ENCODE data around the gene FILIP1L. TPM values are rescaled to one million over a fixed set of nuclear protein-coding genes. Genes with fewer than 3 reads are reported as not detected.

The FILIP1L gene
- total and polyA plus RNA-seq, 4 donors = 4.8 to 18.7 (median 6.7) TPM

DNA sequence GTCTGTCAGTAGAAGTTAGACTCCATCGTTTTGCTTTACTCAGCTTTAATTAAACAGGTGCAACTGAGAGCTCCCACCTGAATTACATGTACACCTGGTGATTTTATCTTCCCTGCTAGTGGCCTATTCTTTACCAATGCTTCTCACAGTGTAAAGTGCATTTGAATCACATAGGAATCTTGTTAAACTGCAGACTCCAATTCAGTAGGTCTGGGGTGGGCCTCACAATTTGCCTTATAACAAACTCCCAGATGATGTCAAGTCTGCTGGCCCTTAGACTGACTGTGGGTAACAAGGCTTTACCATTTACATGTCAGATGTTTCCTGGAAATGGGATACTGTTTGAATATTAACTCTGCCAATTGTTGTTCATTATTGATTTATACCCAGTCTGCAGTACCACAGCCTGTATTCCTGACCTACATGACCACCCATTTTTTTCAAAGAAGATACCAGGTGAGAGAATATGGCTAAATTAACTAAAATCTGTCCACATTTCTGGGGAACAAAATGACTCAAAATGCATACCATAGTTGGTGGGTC, 259.5 kb downstream of the FILIP1L start:
- Histone ChIP-seq H3K27me3 (ENCODE audit: control insufficient read depth, insufficient read depth, low read length) (no peaks in the 10 kb centered on the region), H3K27ac (ENCODE audit: low read depth, low read length) (no peak overlapping the region), H3K4me3 (ENCODE audit: low read depth, low read length) (no peak overlapping the region), H3K36me3 (ENCODE audit: control insufficient read depth, insufficient read depth, low read length) (no peaks in the 10 kb centered on the region), H3K9me3 (ENCODE audit: control insufficient read depth, insufficient read depth, low read length) (no peaks in the 10 kb centered on the region), H3K4me1 (ENCODE audit: control insufficient read depth, insufficient read depth, low read length) (no peaks in the 10 kb centered on the region)
- WGBS (ENCODE audit: insufficient coverage) = no CpG with 5 or more reads among the region's 1 CpG
- no peak for DNase-seq (ENCODE audit: low read depth in 4 of 6, low spot score in 6 of 6)

DNA sequence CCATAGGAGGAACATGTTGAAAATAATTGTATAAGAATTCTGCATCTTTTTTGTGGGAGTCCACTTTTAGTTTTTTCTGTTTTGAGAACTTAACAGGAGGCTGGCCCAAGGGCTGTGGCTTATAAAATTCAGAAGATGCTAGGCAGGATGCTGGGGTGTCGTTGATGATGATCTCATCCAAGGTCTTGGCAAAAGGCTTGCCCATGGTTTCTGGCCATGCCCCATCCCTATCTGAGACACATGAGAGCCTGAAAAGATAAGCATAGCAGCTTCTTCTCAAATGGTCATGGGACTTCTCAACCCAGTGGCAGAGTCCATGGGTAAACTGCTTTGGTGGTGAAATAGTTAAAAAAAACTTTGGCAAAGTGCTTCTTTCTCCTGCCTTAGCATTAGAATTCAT, 261.4 kb downstream of the FILIP1L start:
- DNase-seq (ENCODE audit: low read depth in 4 of 6, low spot score in 6 of 6) = no peak
- 100% methylated on average over 1 of the region's 1 CpG for WGBS (ENCODE audit: insufficient coverage)
- no peaks in the 10 kb centered on the region for H3K4me1 ChIP-seq (ENCODE audit: control insufficient read depth, insufficient read depth, low read length)
- H3K27me3 ChIP-seq (ENCODE audit: control insufficient read depth, insufficient read depth, low read length) = no peaks in the 10 kb centered on the region
- H3K27ac ChIP-seq (ENCODE audit: low read depth, low read length) = no peak overlapping the region
- H3K9me3 ChIP-seq (ENCODE audit: control insufficient read depth, insufficient read depth, low read length) = no peaks in the 10 kb centered on the region
- H3K4me3 ChIP-seq (ENCODE audit: low read depth, low read length) = no peak overlapping the region
- no peaks in the 10 kb centered on the region for H3K36me3 ChIP-seq (ENCODE audit: control insufficient read depth, insufficient read depth, low read length)

DNA sequence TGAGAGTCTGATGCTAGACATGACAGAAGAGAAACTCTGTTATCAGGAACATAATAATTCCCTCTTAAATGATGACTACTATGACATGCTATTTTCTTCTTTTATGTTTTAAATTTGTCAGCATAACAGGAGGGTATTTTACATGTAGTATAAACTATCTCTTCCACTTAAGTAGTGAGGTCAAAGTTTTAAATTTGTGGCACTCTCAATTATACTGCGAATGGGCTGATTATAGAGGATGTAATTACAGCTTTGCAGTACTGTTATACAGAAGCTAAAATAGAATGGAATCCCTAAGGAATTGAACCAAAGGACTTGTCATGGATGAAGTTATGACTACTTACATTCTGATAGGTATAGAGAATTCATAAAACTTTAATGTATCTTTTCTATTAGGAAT, 262.3 kb downstream of the FILIP1L start:
- no CpG with 5 or more reads among the region's 1 CpG for whole genome bisulfite sequencing (ENCODE audit: insufficient coverage)
- Histone ChIP-seq H3K36me3 (ENCODE audit: control insufficient read depth, insufficient read depth, low read length) (no peaks in the 10 kb centered on the region), H3K4me1 (ENCODE audit: control insufficient read depth, insufficient read depth, low read length) (no peaks in the 10 kb centered on the region)

DNA sequence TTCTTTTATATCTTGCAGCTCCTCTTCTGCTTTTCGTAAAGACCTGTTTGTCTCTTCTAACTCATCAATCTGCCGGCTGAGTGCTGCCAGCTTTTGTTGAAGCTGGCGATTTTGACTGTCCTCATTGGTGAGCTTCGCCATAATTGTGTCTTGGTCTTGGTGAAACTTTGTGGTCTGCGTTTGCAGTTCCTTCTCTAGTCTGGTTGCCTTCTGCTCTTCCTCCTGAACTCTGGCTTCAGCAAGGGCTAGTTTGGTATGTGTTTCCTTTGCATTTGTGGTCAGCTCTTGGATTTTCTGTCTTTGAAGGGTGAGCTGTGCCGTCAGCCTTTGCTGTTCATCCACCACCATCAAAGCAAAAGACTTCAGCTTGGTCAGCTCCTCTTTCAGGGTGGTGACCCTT, 263.7 kb downstream of the FILIP1L start:
- Histone ChIP-seq H3K27ac (ENCODE audit: low read depth, low read length) (no peak overlapping the region), H3K36me3 (ENCODE audit: control insufficient read depth, insufficient read depth, low read length) (no peaks in the 10 kb centered on the region), H3K27me3 (ENCODE audit: control insufficient read depth, insufficient read depth, low read length) (no peaks in the 10 kb centered on the region), H3K4me1 (ENCODE audit: control insufficient read depth, insufficient read depth, low read length) (no peaks in the 10 kb centered on the region), H3K9me3 (ENCODE audit: control insufficient read depth, insufficient read depth, low read length) (no peaks in the 10 kb centered on the region), H3K4me3 (ENCODE audit: low read depth, low read length) (no peak overlapping the region)
- no peak for DNase-seq (ENCODE audit: low read depth in 4 of 6, low spot score in 6 of 6)
- 75% methylated on average over 4 of the region's 6 CpGs for WGBS (ENCODE audit: insufficient coverage)

More for the DNA sequence above, 262.3 kb downstream of the FILIP1L start:
- no peaks in the 10 kb centered on the region for H3K27me3 ChIP-seq (ENCODE audit: control insufficient read depth, insufficient read depth, low read length)
- no peaks in the 10 kb centered on the region for H3K9me3 ChIP-seq (ENCODE audit: control insufficient read depth, insufficient read depth, low read length)
- no peak overlapping the region for H3K27ac ChIP-seq (ENCODE audit: low read depth, low read length)
- no peak for DNase-seq (ENCODE audit: low read depth in 4 of 6, low spot score in 6 of 6)
- H3K4me3 ChIP-seq (ENCODE audit: low read depth, low read length) = no peak overlapping the region

DNA sequence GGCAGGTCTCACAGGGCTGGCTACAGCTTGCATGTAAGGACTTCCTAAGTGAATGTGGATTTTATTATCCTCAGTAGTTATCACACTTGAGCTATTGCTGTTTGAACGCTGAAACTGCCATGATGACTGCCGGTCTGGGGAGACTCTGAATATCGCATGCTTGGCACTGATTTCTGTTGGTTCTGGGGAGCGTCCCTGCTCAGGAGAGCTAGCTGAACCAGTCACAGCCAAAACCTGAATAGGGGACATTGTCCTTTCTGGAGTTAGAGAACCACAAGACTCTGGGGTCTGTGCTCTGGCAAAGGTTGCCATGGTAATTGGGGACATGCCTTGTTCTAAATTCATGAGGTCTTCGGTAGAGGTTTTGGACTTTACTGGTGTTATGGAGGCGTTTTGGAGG, 265.9 kb downstream of the FILIP1L start:
- H3K27me3 ChIP-seq (ENCODE audit: control insufficient read depth, insufficient read depth, low read length) = no peaks in the 10 kb centered on the region
- DNase-seq (ENCODE audit: low read depth in 4 of 6, low spot score in 6 of 6) = no peak
- no peak overlapping the region for H3K27ac ChIP-seq (ENCODE audit: low read depth, low read length)
- H3K4me1 ChIP-seq (ENCODE audit: control insufficient read depth, insufficient read depth, low read length) = no peaks in the 10 kb centered on the region
- whole genome bisulfite sequencing (ENCODE audit: insufficient coverage) = 59% methylated on average over 6 of the region's 6 CpGs
- H3K36me3 ChIP-seq (ENCODE audit: control insufficient read depth, insufficient read depth, low read length) = no peaks in the 10 kb centered on the region
- no peaks in the 10 kb centered on the region for H3K9me3 ChIP-seq (ENCODE audit: control insufficient read depth, insufficient read depth, low read length)
- H3K4me3 ChIP-seq (ENCODE audit: low read depth, low read length) = no peak overlapping the region

DNA sequence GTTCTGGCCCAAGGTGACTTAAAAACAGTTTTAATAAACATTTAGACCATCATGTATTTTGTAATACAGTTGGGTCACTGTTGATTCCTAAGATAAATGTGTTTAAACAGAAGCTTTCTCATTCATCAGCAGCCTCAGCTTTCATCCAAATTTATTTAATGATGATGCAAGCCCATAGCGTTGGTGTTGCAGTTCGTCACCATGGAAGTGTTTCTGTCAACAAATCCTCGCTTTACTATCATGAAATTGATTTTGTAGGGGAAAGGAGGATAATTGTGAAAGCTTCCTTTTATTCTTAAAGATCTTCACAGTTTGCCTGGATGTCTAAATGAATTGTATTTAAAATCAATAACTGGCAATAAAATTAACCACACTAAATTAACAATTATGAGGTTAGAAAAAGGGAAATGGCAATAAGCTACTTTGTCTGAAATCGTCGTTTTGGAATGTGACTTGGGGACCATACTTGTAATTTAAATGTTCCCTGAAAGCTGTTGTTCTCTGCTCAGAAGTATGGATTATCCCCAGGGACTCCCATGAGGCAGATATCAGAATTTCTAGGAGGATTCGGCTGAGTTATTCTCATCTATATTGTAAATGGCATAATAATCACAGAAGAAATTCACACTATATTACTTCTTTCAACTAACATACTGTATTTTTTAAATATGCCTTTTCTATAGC, 267.7 kb downstream of the FILIP1L start:
- H3K27me3 ChIP-seq (ENCODE audit: control insufficient read depth, insufficient read depth, low read length) = no peaks in the 10 kb centered on the region
- WGBS (ENCODE audit: insufficient coverage) = no CpG with 5 or more reads among the region's 6 CpGs
- H3K36me3 ChIP-seq (ENCODE audit: control insufficient read depth, insufficient read depth, low read length) = no peaks in the 10 kb centered on the region
- no peak overlapping the region for H3K27ac ChIP-seq (ENCODE audit: low read depth, low read length)
- no peak overlapping the region for H3K4me3 ChIP-seq (ENCODE audit: low read depth, low read length)
- no peaks in the 10 kb centered on the region for H3K4me1 ChIP-seq (ENCODE audit: control insufficient read depth, insufficient read depth, low read length)
- H3K9me3 ChIP-seq (ENCODE audit: control insufficient read depth, insufficient read depth, low read length) = no peaks in the 10 kb centered on the region
- no peak for DNase-seq (ENCODE audit: low read depth in 4 of 6, low spot score in 6 of 6)

DNA sequence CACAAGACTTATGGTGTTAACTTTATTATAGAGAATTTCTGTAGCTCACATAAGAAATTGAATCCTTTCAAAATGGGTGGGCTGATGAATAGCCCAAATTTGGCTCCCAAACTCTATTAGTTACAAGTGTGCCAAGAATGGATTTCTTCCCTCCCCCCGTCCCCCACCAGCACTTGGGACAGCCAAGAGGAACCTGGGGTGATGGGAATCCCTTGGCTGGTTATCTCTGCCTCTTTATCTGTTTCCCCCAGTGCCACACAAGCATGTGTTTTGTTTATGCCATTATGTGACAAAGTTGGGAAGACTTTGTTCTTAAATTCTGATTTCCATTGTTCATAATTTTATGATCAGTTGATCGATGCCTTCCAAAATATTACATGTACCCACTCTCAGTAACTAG, 268.3 kb downstream of the FILIP1L start:
- no peaks in the 10 kb centered on the region for H3K9me3 ChIP-seq (ENCODE audit: control insufficient read depth, insufficient read depth, low read length)
- H3K4me3 ChIP-seq (ENCODE audit: low read depth, low read length) = no peak overlapping the region
- no peaks in the 10 kb centered on the region for H3K27me3 ChIP-seq (ENCODE audit: control insufficient read depth, insufficient read depth, low read length)
- no peak for DNase-seq (ENCODE audit: low read depth in 4 of 6, low spot score in 6 of 6)
- no peaks in the 10 kb centered on the region for H3K4me1 ChIP-seq (ENCODE audit: control insufficient read depth, insufficient read depth, low read length)
- H3K36me3 ChIP-seq (ENCODE audit: control insufficient read depth, insufficient read depth, low read length) = no peaks in the 10 kb centered on the region
- H3K27ac ChIP-seq (ENCODE audit: low read depth, low read length) = no peak overlapping the region
- no CpG with 5 or more reads among the region's 2 CpGs for WGBS (ENCODE audit: insufficient coverage)

DNA sequence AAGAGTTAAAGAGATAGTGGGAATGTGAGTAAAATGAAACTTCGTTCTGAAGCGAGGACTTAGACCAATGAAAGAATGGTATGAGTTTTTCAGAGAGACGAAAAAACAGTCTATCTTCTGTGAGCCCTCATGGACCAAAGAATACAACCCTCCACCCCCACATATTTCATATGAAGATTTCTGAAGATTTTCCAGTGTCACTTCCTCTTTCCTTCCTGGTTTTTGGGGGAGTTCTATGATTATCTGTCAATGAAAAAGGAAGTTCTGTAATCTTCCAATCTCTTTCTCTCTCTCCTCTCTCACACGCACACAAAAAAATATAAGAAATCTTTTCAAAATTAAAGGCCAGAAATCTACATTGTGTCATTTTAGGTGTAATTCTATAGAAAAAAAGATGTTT, 269.0 kb downstream of the FILIP1L start:
- no peaks in the 10 kb centered on the region for H3K36me3 ChIP-seq (ENCODE audit: control insufficient read depth, insufficient read depth, low read length)
- no peaks in the 10 kb centered on the region for H3K27me3 ChIP-seq (ENCODE audit: control insufficient read depth, insufficient read depth, low read length)
- H3K4me1 ChIP-seq (ENCODE audit: control insufficient read depth, insufficient read depth, low read length) = no peaks in the 10 kb centered on the region
- H3K27ac ChIP-seq (ENCODE audit: low read depth, low read length) = no peak overlapping the region
- DNase-seq (ENCODE audit: low read depth in 4 of 6, low spot score in 6 of 6) = no peak
- H3K9me3 ChIP-seq (ENCODE audit: control insufficient read depth, insufficient read depth, low read length) = no peaks in the 10 kb centered on the region
- no CpG with 5 or more reads among the region's 4 CpGs for WGBS (ENCODE audit: insufficient coverage)
- H3K4me3 ChIP-seq (ENCODE audit: low read depth, low read length) = no peak overlapping the region

DNA sequence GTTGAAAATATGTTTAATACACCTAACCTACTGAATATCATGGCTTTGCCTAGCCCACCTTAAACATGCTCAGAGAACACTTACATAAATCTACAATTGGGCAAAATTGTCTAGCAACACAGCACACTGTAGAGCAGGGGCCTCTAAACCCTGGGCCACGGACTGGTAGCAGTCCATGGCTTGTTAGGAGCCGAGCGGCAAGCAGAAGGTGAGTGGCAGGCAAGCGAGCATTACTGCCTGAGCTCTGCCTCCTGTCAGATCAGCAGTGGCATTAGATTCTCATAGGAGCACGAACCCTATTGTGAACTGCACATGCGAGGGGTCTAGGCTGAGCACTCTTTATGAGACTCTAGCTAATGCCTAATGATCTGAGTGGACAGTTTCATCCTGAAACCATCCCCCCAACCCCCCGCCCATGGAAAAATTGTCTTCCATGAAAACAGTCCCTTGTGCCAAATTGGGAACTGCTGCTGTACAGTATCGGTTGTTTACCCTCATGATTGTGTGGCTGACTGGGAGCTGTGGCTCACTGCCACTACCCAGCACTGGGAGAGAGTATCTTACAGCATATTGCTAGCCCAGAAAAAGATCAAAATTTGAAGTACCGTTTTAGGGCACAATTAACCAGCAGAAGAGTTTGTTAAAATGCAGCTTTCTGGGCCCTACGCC, 270.6 kb downstream of the FILIP1L start:
- H3K4me1 ChIP-seq (ENCODE audit: control insufficient read depth, insufficient read depth, low read length) = no peaks in the 10 kb centered on the region
- no peak overlapping the region for H3K4me3 ChIP-seq (ENCODE audit: low read depth, low read length)
- H3K9me3 ChIP-seq (ENCODE audit: control insufficient read depth, insufficient read depth, low read length) = no peaks in the 10 kb centered on the region
- 61% methylated on average over 9 of the region's 10 CpGs for WGBS (ENCODE audit: insufficient coverage)
- no peak overlapping the region for H3K27ac ChIP-seq (ENCODE audit: low read depth, low read length)
- H3K27me3 ChIP-seq (ENCODE audit: control insufficient read depth, insufficient read depth, low read length) = no peaks in the 10 kb centered on the region
- H3K36me3 ChIP-seq (ENCODE audit: control insufficient read depth, insufficient read depth, low read length) = no peaks in the 10 kb centered on the region
- no peak for DNase-seq (ENCODE audit: low read depth in 4 of 6, low spot score in 6 of 6)
